TTC549 (cell line): ENCODE data around the gene DUS4L.
"Not testable (repeated sequence)": the region's sequence is repeated elsewhere in the genome, so short reads cannot be mapped to it uniquely, and the experiment has no call there.

Experiments
- FAIRE-seq: peaks from 2 replicates; lab custom pipeline; 2012; peaks lifted over from hg19 to GRCh38; lab: Jason Lieb, UNC

The DUS4L gene, protein sequence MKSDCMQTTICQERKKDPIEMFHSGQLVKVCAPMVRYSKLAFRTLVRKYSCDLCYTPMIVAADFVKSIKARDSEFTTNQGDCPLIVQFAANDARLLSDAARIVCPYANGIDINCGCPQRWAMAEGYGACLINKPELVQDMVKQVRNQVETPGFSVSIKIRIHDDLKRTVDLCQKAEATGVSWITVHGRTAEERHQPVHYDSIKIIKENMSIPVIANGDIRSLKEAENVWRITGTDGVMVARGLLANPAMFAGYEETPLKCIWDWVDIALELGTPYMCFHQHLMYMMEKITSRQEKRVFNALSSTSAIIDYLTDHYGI

DNA sequence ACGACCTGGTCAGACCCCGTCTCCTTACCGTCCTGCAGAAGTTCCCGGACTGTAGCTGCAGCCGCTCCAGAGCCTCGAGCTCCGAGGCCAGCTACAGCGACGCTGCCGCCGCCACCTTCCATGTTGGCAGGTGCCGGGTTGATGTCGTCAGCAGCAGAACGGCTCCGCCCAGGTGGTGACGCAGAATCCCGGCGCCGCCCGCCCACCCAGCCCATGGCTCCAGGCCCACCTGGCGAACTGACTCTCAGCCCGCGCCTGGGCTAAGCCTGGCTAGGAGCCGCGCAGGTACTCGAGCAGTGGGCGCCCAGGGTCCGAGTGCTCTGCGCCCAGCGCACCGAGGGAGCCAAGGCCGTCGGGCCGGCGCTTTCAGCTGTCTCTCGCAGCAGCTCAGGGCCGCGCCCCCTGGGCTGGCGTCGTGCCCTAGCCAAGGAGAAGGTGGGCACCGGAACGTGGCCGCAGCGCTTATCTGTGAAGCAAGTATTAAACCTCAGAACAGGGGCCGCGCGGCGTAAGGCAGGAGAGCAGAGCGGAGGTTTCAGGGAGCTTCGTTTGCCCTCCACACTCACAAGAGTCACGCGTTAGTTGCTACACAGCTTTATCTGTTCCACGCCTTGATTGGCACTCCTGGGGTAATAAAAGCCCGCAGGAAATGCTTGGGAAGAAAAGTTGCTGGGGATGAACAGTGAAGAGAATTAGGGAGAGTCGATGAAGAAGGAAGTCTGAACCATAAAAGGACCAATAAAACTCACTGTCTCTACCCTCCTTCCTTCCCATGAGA is at the start of gene DUS4L, which contains the start of gene COG5:
Gene DUS4L (plus strand): TSS at position 197 of the 778 bp plus-strand sequence. CDS start 3,100 bp downstream, outside the sequence.
Gene COG5 (minus strand): TSS at position 146 of the 778 bp plus-strand sequence. CDS start 24 bp downstream, at position 122.
- FAIRE-seq: no peak

DNA sequence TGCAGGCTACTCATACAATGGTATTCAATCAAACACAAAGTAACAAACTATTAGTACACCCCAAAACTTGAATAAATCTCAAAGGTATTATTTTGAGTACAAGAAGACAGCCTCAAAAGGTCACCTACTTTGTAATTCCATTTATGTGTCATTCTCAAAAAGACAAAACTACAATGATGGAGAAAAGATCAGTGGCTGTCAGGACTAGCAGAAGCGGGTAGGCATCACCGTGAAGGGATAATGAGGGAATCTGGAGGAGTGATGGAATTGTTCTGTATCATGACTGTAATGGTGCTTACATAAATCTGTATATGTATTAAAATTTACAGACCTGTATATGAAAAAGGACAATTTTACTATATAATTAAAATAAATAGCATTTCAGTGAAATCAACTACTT is 37.1 kb upstream of the DUS4L start:
- no peak for FAIRE-seq

DNA sequence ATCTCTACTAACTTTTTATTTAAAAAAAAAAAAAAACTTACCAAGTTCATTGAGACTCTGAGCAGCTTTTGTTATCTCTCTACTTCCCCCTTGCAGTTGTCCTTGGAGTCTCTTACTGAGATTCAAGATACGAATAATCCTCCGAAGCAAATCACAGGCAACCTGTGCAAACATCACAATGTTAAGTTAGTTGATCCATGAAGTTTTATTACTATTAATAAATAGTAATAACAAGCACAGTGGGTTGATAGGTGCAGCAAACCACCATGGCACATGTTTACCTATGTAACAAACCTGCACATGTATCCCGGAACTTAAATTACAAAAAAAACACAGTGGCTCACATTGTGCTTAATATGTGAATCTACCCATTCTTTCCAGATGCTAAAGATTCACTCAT is 36.6 kb upstream of the DUS4L start:
- FAIRE-seq: no peak

DNA sequence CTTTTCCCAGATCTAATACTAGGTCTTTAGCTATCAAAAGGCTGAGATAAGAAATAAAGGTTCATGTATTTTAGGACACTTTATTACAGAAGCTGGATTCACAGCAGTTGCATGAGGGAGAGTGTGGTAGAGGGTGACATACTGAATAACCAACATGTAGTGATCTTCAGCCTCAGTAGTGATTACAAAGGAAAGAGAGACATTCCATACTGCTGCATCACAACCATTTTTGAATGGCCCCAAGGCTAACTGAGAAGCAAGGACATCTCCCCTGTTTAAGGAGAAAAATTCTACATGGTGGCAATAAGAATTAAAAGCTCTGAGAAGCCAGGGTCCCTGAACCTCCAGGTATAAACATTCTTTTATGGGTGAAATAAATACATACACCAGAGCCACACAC is 35.3 kb upstream of the DUS4L start:
- FAIRE-seq: no peak

DNA sequence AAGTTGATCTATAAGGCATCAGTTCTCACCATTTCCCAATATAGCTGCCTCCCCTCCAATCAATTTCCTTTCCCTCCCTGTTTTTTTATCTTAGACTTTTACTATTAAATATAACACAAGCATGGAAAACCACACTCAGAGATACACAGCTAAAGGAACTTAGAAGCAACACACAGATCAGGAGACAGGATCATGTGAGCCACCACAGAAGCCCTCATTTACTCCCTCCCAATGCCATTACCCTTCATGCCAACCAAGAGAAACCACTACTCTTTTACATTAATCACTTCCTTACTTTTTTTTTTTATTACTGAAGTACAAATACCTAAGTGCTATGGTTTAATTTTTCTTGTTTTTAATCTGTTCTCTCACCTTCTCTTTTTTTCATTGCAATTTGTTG is 33.0 kb upstream of the DUS4L start:
- no peak for FAIRE-seq

- no peak for FAIRE-seq
Measured at GRCh38 chr7:107534139-107534538, 29.6 kb upstream of the DUS4L start.

DNA sequence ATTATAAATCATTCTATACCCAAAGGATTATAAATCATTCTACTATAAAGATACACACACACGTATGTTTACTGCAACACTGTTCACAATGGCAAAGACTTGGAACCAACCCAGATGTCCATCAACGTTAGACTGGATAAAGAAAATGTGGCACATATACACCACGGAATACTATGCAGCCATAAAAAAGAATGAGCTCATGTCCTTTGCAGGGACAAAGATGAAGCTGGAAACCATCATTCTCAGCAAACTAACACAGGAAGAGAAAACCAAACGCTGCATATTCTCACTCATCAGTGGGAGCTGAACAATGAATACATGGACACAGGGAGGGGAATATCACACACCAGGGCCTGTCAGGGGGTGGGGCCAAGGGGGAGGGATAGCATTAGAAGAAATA is 26.5 kb upstream of the DUS4L start:
- not testable (repeated sequence) for FAIRE-seq

DNA sequence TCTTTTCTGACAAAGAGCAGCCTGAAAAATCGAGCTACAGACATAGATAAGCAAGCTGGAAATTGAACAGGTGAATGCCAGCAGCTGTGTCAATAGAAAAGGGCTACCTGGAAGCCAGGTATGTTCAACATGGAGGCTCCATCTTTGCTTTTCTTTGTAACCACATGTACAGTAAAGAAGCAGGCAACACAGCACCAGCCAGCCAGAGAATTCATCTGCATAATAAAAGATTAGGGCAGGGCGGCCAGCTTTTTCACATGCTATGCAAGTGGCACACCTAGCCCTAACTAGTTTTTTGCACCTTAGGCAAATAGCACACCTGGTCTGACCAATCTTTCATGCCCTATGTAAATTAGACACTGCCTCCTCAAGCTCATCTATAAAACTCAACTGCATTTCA is 25.8 kb upstream of the DUS4L start:
- FAIRE-seq: no peak

- FAIRE-seq: no peak
Measured at GRCh38 chr7:107543338-107543993, 20.3 kb upstream of the DUS4L start.

GRCh38 chr7:107544848-107545591 is 18.8 kb upstream of the DUS4L start:
- no peak for FAIRE-seq

DNA sequence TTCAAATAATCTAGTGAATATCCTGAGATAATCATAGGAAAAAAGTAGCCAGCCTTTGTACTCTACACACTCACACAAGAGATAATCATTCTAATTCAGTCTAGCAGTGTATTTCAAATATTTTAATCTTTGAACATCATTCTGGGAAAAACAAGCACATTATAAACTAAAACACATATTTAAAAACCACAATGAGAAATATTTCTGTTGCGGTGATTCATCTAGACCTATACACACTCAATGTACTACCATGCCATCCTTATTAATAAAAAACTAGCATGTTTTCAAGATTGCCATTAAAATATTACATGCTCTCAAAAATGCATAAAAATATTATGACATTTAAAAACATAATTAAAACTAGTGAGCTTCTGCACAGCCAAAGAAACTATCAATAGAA is 11.8 kb upstream of the DUS4L start:
- no peak for FAIRE-seq

- no peak for FAIRE-seq
Measured at GRCh38 chr7:107555893-107556292, 7.9 kb upstream of the DUS4L start.

- no peak for FAIRE-seq
Measured at GRCh38 chr7:107559864-107560263, 3.9 kb upstream of the DUS4L start.

DNA sequence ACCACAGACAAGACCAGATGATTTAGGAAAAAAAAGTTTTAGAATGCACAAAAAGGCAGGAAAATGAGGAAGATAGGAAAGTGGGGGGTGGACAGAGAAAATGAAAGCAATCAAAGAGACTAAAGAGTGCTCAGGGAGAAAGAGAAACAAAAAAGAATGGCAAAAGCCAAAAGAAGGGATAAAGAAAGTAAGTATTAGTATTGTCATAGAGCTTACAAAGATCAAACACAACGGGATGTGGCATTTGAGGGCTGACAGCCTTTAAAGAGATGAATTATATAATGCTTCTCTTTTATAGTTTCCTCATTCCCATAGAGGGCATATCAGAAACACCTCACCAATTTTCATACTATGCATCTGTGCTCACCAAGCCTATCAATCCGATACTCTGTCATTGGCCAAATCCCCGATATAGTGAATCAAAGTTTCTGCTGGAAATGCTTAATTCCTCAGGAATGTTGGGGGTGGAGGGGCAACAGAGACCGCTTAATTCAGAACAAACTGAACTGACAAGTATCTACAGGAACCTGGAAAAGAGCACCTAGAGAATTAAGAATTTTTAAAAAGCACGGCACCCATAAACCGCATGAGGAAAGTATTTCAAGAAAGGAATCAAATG is 2.8 kb upstream of the DUS4L start:
- FAIRE-seq: no peak

- no peak for FAIRE-seq
Measured at GRCh38 chr7:107563081-107563774, 543 bp upstream of the DUS4L start.

- no peak for FAIRE-seq
Measured at GRCh38 chr7:107564553-107565298, 955 bp downstream of the DUS4L start.

DNA sequence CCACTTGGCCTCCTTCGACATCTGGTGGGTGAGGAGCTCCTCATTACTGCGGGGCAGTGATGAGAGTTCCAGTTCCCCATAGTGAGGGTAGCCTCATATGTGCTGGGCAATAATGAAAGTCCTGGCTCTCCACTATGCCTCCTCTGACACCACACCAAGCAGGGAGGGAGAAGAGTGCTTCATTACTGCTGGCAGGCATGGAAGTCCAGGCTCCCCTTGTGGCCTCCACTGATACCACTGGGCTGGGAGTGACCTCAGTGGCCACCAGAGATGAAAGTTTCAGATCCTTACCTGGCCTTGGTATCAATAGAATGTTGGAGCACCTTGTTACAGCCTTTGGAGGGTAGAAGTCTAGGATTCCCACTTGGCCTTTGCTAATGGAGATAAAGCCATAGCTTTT is 6.5 kb downstream of the DUS4L start:
- FAIRE-seq: no peak

DNA sequence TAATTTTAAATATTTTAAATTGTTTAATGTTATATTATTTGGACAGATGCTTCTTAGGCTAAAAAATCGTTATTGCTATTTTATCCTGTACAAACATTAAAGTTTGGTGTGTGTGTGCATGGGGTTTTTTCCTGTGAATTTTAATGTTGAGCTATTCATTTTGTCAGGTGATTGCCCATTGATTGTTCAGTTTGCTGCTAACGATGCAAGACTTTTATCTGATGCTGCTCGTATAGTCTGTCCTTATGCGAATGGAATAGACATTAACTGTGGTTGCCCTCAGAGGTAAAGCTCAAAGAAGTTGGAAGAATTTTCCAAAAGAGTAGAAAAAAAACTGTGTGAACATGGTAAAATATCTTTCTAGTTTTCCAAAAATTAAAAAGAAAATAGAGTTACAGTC is 9.8 kb downstream of the DUS4L start:
- FAIRE-seq: no peak

DNA sequence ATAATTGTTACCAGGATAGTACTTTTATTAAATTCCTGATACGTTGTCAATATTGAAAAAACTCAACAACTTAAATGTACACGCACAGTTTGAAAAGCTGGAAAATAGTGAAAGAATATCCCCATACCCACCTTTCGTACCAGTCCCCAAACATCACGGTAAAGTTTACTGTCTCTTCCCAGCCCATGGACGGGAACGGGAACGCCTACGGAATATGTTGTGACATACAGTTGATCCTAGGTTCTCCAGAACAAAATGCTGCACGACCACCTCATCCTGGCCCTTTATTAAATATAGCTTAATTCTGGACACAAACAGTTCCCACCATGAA is 15.7 kb downstream of the DUS4L start:
- FAIRE-seq: no peak

- no peak for FAIRE-seq
Measured at GRCh38 chr7:107579885-107580715, 16.3 kb downstream of the DUS4L start, which contains the start of gene BCAP29. TSS of gene BCAP29 (plus strand) at chr7:107580246. CDS start at chr7:107580773, 527 bp downstream.
